GM12873 (cell line): Measurements from ENCODE around the gene PATJ.

Source experiments
- TF ChIP-seq, protein P1 (sequence below): IDR thresholded peaks from 2 replicates; pipeline ENCODE4 v1.5.1; 2012; ENCODE audit warnings: low read depth, mild to moderate bottlenecking, moderate library complexity, low read length, control low read depth; ENCODE audit not compliant: insufficient read depth; ENCODE audit errors: missing control alignments

Gene PATJ

DNA sequence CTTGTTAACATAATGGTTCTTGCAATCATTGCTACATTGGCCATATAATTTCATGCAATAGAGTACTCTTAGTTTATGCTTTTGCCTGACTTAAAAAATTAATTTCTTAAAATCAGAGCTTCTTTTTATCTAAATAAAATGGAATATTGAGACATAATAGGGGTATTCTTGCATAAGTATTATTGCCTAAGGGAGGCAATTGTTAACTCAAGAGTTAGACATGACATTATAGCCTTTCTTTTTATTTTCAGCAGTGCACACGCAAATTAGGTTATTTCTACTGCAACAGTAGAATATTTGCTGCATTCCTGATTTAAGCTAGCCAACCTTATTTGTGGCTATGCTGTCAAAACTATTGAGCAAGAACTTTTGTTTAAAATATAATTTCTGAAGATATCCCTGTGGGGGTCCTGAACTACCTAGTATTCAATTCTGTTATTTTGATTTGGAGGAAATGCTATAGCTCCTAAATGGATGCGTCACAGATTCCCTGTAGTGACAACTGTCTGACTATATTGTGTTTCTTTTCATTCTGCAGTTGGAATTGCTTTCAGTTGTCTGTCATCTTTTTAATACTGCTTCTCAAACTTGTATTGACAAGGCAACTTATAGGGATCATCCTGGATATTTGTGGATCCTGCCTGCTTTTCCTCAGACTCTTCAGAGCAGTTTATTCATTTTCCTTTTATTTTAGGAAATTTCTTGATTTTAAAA lies 211.0 kb downstream of the PATJ start:
- TF ChIP-seq, protein P1, sequence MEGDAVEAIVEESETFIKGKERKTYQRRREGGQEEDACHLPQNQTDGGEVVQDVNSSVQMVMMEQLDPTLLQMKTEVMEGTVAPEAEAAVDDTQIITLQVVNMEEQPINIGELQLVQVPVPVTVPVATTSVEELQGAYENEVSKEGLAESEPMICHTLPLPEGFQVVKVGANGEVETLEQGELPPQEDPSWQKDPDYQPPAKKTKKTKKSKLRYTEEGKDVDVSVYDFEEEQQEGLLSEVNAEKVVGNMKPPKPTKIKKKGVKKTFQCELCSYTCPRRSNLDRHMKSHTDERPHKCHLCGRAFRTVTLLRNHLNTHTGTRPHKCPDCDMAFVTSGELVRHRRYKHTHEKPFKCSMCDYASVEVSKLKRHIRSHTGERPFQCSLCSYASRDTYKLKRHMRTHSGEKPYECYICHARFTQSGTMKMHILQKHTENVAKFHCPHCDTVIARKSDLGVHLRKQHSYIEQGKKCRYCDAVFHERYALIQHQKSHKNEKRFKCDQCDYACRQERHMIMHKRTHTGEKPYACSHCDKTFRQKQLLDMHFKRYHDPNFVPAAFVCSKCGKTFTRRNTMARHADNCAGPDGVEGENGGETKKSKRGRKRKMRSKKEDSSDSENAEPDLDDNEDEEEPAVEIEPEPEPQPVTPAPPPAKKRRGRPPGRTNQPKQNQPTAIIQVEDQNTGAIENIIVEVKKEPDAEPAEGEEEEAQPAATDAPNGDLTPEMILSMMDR, result no peak

DNA sequence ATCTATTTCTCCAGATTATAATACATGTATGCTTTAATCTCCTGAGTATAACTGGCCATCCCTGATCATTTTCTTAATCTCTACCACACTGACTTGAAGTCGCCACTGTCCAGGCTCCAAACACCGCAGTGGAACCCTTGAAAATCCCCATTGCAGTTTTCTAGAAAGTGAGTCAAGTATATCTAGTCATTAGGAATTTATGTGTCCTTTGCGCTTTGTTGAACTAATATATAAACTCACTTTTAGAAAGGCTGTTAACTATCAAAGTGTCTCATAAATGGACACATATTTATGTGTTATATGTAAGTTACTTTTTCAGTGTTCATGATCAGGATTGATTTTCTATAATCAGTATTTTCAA lies 211.5 kb downstream of the PATJ start:
- TF ChIP-seq, protein P1, result no peak

DNA sequence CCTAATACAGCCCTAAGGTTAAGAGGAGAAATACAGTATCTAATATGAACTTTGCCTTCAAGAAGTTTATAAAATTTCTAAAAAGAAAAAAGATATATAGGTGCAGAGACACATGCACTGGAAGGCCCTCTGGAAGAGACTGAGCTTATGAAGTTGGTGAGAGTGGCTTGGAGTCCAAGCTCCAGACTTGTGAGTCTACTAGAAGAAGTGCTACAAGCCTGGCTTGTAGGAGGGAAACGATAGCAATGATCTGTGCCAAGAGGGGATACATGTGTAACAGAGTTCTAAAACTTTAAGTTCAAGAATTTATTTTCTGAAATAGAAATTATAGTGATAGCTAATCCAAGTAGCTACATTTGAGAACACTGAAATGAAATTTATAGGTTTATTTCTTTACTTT lies 213.0 kb downstream of the PATJ start:
- TF ChIP-seq, protein P1, result no peak

DNA sequence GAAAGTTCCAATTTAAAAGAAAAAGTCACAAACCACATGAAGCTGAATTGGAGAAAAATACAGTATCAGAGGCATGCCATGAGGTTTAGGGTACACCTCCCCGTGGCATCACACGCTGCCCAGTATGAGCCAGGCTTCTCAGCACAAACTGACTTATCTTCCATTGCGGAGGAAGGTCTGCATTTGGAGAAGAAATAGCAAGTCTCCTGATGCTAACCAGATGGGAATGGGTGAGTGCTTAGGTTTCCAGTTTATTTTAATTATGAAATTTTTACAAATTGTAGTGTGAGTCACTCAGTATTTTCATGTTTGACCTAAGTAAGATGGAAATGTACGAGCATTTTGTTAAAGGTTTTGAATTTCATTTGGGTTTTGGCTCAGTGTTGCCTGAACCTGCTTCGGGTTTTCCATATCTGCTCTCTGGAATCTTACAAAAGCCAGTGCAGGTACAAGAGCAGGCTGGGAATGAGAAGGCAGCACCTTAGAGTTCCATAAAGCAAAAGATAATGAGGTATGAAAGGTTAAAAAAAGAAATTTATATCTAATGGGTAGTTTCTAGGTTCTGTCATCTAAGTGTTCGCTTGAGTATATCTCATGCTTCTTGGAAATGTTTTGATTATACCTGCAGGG lies 213.9 kb downstream of the PATJ start:
- TF ChIP-seq, protein P1, result no peak

DNA sequence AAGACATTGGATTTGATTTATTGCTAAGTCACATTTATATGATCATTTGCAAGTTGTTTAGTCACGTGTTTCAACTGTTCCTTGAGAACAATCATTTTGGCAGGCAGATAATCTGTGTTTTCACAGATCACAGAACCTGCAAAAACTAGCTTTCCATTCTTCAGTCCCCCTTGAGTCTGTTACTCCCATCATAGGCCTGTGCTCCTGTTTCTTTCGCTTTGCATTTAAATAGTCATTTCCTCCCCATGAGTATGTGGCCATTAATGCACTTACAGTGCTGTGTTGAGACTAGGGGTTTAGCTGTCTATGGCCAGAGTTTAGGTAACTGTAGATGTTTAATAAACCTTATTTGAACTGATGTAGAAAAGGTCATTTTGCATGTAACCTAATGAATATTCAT lies 214.5 kb downstream of the PATJ start:
- TF ChIP-seq, protein P1, result no peak

DNA sequence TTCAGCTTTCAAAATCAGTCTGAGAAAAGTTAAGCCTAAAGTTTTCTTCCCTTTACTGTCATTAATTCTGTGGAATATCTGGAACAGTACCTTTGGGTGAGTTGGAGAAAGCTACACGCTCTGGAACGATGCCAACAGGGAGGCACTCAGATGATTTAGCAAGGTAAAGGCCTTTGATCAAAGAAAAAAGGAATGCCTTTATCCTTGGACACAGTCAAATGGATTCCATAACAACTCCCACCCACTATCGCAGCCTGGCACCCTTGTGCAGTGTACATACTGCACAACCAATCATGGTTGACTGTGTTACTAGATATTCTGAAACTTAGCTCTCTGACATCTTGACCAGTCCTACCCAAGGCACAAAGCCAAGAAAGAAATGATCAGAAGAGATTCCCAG lies 218.7 kb downstream of the PATJ start:
- TF ChIP-seq, protein P1, result no peak

DNA sequence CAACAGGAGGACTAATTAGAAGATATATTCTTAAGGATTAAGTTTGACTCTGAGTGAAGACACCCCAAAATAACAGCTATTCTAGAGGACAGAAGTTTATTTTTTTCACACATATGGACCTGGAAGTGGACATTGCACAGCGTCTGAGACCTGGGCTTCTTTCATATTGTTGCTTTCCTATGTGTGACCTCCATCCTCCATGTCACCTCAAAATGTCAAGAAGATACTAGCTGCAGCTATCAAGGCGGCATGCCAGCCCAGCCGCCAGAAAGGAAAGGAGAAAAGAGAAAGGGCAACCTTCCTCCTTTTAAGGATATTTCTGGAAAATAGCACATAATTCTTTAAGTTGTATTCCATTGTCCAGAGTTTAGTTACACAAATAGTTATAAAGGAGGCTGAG lies 220.4 kb downstream of the PATJ start:
- TF ChIP-seq, protein P1, result no peak
